ENCODE results near the gene KCNE2. TPM values are rescaled to one million over a fixed set of nuclear protein-coding genes. Genes with fewer than 3 reads are reported as not detected.

Gene KCNE2
- total RNA-seq, 1 donor from 2014 or later = not detected

- intact Hi-C loops (cut with micrococcal nuclease) = no loop called here
Observed at GRCh38 chr21:34342476-34342875, 21.3 kb upstream of the KCNE2 start.

GRCh38 chr21:34343347-34343746 is 20.5 kb upstream of the KCNE2 start:
- H3K4me1 Mint-ChIP-seq (ENCODE audit: low read depth) = peaks cover 22% of the 10 kb centered on the region
- H3K27me3 Mint-ChIP-seq (ENCODE audit: insufficient read depth) = peaks cover 18% of the 10 kb centered on the region
- H3K27ac Mint-ChIP-seq = no peak overlapping the region
- H3K4me3 Mint-ChIP-seq = no peak overlapping the region
- intact Hi-C loops (cut with micrococcal nuclease) = no loop called here
- DNase-seq (ENCODE audit: low spot score) = no peak
- H3K36me3 Mint-ChIP-seq (ENCODE audit: low read depth) = no peaks in the 10 kb centered on the region
- no peaks in the 10 kb centered on the region for H3K9me3 Mint-ChIP-seq

More at GRCh38 chr21:34342476-34342875, 21.3 kb upstream of the KCNE2 start:
- no peaks in the 10 kb centered on the region for H3K9me3 Mint-ChIP-seq
- no peak for DNase-seq (ENCODE audit: low spot score)
- no peaks in the 10 kb centered on the region for H3K36me3 Mint-ChIP-seq (ENCODE audit: low read depth)
- H3K27ac Mint-ChIP-seq = no peak overlapping the region
- H3K4me3 Mint-ChIP-seq = no peak overlapping the region
- peaks cover 15% of the 10 kb centered on the region for H3K27me3 Mint-ChIP-seq (ENCODE audit: insufficient read depth)
- peaks cover 24% of the 10 kb centered on the region for H3K4me1 Mint-ChIP-seq (ENCODE audit: low read depth)

GRCh38 chr21:34343838-34344381 is 19.9 kb upstream of the KCNE2 start:
- peaks cover 22% of the 10 kb centered on the region for H3K4me1 Mint-ChIP-seq (ENCODE audit: low read depth)
- H3K36me3 Mint-ChIP-seq (ENCODE audit: low read depth) = no peaks in the 10 kb centered on the region
- intact Hi-C loops (cut with micrococcal nuclease) = no loop called here
- H3K4me3 Mint-ChIP-seq = no peak overlapping the region
- no peak overlapping the region for H3K27ac Mint-ChIP-seq
- H3K27me3 Mint-ChIP-seq (ENCODE audit: insufficient read depth) = peaks cover 18% of the 10 kb centered on the region
- H3K9me3 Mint-ChIP-seq = no peaks in the 10 kb centered on the region
- DNase-seq (ENCODE audit: low spot score) = no peak

GRCh38 chr21:34344584-34344983 is 19.2 kb upstream of the KCNE2 start:
- peaks cover 22% of the 10 kb centered on the region for H3K4me1 Mint-ChIP-seq (ENCODE audit: low read depth)
- H3K36me3 Mint-ChIP-seq (ENCODE audit: low read depth) = no peaks in the 10 kb centered on the region
- peaks cover 18% of the 10 kb centered on the region for H3K27me3 Mint-ChIP-seq (ENCODE audit: insufficient read depth)
- intact Hi-C loops (cut with micrococcal nuclease) = no loop called here
- DNase-seq (ENCODE audit: low spot score) = no peak
- no peaks in the 10 kb centered on the region for H3K9me3 Mint-ChIP-seq
- no peak overlapping the region for H3K27ac Mint-ChIP-seq
- H3K4me3 Mint-ChIP-seq = no peak overlapping the region

GRCh38 chr21:34345091-34345871 is 18.5 kb upstream of the KCNE2 start:
- H3K9me3 Mint-ChIP-seq = no peaks in the 10 kb centered on the region

GRCh38 chr21:34345892-34346291 is 17.9 kb upstream of the KCNE2 start:
- no peak for DNase-seq (ENCODE audit: low spot score)
- Mint-ChIP-seq H3K36me3 (ENCODE audit: low read depth) (no peaks in the 10 kb centered on the region), H3K4me1 (ENCODE audit: low read depth) (peaks cover 12% of the 10 kb centered on the region), H3K27ac (no peak overlapping the region), H3K9me3 (no peaks in the 10 kb centered on the region), H3K4me3 (no peak overlapping the region), H3K27me3 (ENCODE audit: insufficient read depth) (peaks cover 22% of the 10 kb centered on the region)
- intact Hi-C loops (cut with micrococcal nuclease) = loop anchor here (5.0 kb wide), 3 partner anchors 69 to 369 kb away; no protein-coding TSS in a partner anchor

More at GRCh38 chr21:34345091-34345871, 18.5 kb upstream of the KCNE2 start:
- Mint-ChIP-seq H3K4me1 (ENCODE audit: low read depth) (peaks cover 17% of the 10 kb centered on the region), H3K27ac (no peak overlapping the region), H3K36me3 (ENCODE audit: low read depth) (no peaks in the 10 kb centered on the region), H3K4me3 (no peak overlapping the region), H3K27me3 (ENCODE audit: insufficient read depth) (peaks cover 22% of the 10 kb centered on the region)
- intact Hi-C loops (cut with micrococcal nuclease) = loop anchor here (5.0 kb wide), 3 partner anchors 68 to 368 kb away; no protein-coding TSS in a partner anchor
- no peak for DNase-seq (ENCODE audit: low spot score)

GRCh38 chr21:34348890-34349519 is 14.8 kb upstream of the KCNE2 start:
- Mint-ChIP-seq H3K4me3 (no peak overlapping the region), H3K36me3 (ENCODE audit: low read depth) (no peaks in the 10 kb centered on the region), H3K9me3 (peaks cover 5% of the 10 kb centered on the region), H3K4me1 (ENCODE audit: low read depth) (peaks cover 12% of the 10 kb centered on the region), H3K27me3 (ENCODE audit: insufficient read depth) (peaks cover 21% of the 10 kb centered on the region), H3K27ac (no peak overlapping the region)
- no peak for DNase-seq (ENCODE audit: low spot score)
- intact Hi-C loops (cut with micrococcal nuclease) = loop anchor here (1.0 to 5.0 kb wide), 7 partner anchors 13 to 426 kb away; no protein-coding TSS in a partner anchor

GRCh38 chr21:34351786-34352241 is 12.0 kb upstream of the KCNE2 start:
- Mint-ChIP-seq H3K27me3 (ENCODE audit: insufficient read depth) (peaks cover 17% of the 10 kb centered on the region), H3K36me3 (ENCODE audit: low read depth) (no peaks in the 10 kb centered on the region), H3K27ac (no peak overlapping the region), H3K4me3 (no peak overlapping the region), H3K9me3 (peaks cover 5% of the 10 kb centered on the region), H3K4me1 (ENCODE audit: low read depth) (peaks cover 12% of the 10 kb centered on the region)
- intact Hi-C loops (cut with micrococcal nuclease) = no loop called here
- DNase-seq (ENCODE audit: low spot score) = peak; percentile 7

GRCh38 chr21:34352556-34352955 is 11.2 kb upstream of the KCNE2 start:
- Mint-ChIP-seq H3K36me3 (ENCODE audit: low read depth) (no peaks in the 10 kb centered on the region), H3K27ac (no peak overlapping the region), H3K27me3 (ENCODE audit: insufficient read depth) (peaks cover 16% of the 10 kb centered on the region), H3K9me3 (peaks cover 5% of the 10 kb centered on the region), H3K4me3 (no peak overlapping the region), H3K4me1 (ENCODE audit: low read depth) (peaks cover 6% of the 10 kb centered on the region)
- no peak for DNase-seq (ENCODE audit: low spot score)
- intact Hi-C loops (cut with micrococcal nuclease) = no loop called here

- H3K27me3 Mint-ChIP-seq (ENCODE audit: insufficient read depth) = peaks cover 13% of the 10 kb centered on the region
- intact Hi-C loops (cut with micrococcal nuclease) = no loop called here
- peaks cover 5% of the 10 kb centered on the region for H3K9me3 Mint-ChIP-seq
- no peak overlapping the region for H3K27ac Mint-ChIP-seq
- DNase-seq (ENCODE audit: low spot score) = no peak
- no peaks in the 10 kb centered on the region for H3K4me1 Mint-ChIP-seq (ENCODE audit: low read depth)
- no peaks in the 10 kb centered on the region for H3K36me3 Mint-ChIP-seq (ENCODE audit: low read depth)
- H3K4me3 Mint-ChIP-seq = no peak overlapping the region
Observed at GRCh38 chr21:34353182-34353581, 10.6 kb upstream of the KCNE2 start.

GRCh38 chr21:34354836-34355235 is 9.0 kb upstream of the KCNE2 start:
- Mint-ChIP-seq H3K27ac (no peak overlapping the region), H3K4me1 (ENCODE audit: low read depth) (no peaks in the 10 kb centered on the region), H3K4me3 (no peak overlapping the region), H3K36me3 (ENCODE audit: low read depth) (no peaks in the 10 kb centered on the region), H3K9me3 (peaks cover 5% of the 10 kb centered on the region), H3K27me3 (ENCODE audit: insufficient read depth) (peaks cover 25% of the 10 kb centered on the region)
- DNase-seq (ENCODE audit: low spot score) = no peak
- intact Hi-C loops (cut with micrococcal nuclease) = no loop called here

GRCh38 chr21:34355570-34355969 is 8.2 kb upstream of the KCNE2 start:
- no peaks in the 10 kb centered on the region for H3K4me1 Mint-ChIP-seq (ENCODE audit: low read depth)
- H3K9me3 Mint-ChIP-seq = peaks cover 5% of the 10 kb centered on the region
- peaks cover 28% of the 10 kb centered on the region for H3K27me3 Mint-ChIP-seq (ENCODE audit: insufficient read depth)
- DNase-seq (ENCODE audit: low spot score) = no peak
- H3K36me3 Mint-ChIP-seq (ENCODE audit: low read depth) = no peaks in the 10 kb centered on the region
- no peak overlapping the region for H3K4me3 Mint-ChIP-seq
- H3K27ac Mint-ChIP-seq = no peak overlapping the region
- intact Hi-C loops (cut with micrococcal nuclease) = no loop called here

GRCh38 chr21:34357889-34358288 is 5.9 kb upstream of the KCNE2 start:
- no peak overlapping the region for H3K27ac Mint-ChIP-seq
- no peak overlapping the region for H3K4me3 Mint-ChIP-seq
- peaks cover 39% of the 10 kb centered on the region for H3K27me3 Mint-ChIP-seq (ENCODE audit: insufficient read depth)
- DNase-seq (ENCODE audit: low spot score) = no peak
- no peaks in the 10 kb centered on the region for H3K36me3 Mint-ChIP-seq (ENCODE audit: low read depth)
- intact Hi-C loops (cut with micrococcal nuclease) = no loop called here
- H3K4me1 Mint-ChIP-seq (ENCODE audit: low read depth) = peaks cover 10% of the 10 kb centered on the region
- H3K9me3 Mint-ChIP-seq = no peaks in the 10 kb centered on the region

All from activated T-helper 1 cell treated with anti-CD3 and anti-CD28 coated beads, Interleukin-12 subunit alpha, Interleukin-12 subunit beta, Interleukin-2, Interleukin-4 antibody, amounts not matched to agents 30 ng/mL and 10 ng/mL and 1 ng/mL, durations not matched to agents 14 hours and 24 hours and 36 hours (primary cell).